GM21367 (cell line): Measurements from ENCODE around the gene COL8A2.

Experiments used
- ATAC-seq: cut with Tn5 transposase; IDR thresholded peaks from one replicate; pipeline ENCODE4 v1.9.1; 2021; ENCODE audit not compliant: unreplicated experiment

Gene COL8A2

DNA sequence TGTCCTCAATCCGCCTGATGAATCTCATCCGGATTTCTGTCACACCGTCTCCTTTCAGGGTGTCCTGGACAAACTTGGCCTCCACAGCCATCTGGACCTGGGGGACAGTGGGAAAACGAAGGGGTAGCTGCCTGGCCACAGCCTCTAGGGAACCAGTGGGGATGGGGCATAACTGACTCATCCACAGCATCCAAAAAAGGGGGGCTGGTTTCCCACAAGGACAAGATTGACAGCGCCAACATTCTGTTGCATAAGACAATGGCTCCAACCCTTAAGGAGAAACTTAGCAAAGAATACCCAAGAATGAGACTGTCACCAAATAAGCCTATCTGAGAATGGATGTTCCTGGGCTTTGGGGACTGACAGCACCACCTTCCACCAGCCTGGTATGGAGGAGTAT, 12.2 kb upstream of the COL8A2 start:
- ATAC-seq: no peak

DNA sequence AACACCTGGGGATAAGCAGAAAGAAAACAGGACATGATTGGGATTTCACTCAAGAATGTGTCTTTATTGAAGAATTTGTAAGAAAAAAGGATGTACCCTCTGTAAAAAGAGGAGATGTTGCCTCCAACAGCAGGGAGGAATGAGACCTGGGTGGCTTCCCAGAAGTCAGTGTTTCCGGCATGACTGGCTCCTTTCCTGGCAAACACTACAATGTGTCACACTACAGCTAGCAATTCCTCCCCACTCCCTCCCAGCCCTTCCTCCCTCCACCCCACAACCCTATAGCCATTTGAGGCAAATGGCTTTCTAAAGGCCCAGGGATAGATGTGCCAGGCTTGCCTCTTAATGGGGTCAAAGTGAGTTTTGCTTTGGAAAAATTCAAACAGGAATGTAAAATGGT, 11.5 kb upstream of the COL8A2 start:
- no peak for ATAC-seq

DNA sequence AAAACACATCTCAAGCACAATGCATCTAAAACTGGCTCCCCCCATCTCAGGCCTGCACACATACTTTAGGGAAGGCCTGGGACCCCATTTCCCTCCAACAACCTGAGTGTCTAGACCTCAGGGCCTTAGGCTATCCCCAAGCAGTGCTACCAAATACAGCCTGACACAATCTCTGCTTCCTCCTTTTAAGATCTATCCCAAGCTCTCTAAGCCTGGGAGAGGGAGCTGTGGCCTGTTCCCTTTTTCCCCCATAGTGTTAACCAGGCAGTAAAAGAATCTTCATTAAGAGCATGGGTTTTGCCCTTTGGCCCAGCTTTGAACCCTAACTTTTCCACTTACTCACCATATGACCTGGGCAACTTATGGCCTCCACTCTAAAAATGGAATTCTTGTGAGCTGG, 10.8 kb upstream of the COL8A2 start:
- no peak for ATAC-seq

DNA sequence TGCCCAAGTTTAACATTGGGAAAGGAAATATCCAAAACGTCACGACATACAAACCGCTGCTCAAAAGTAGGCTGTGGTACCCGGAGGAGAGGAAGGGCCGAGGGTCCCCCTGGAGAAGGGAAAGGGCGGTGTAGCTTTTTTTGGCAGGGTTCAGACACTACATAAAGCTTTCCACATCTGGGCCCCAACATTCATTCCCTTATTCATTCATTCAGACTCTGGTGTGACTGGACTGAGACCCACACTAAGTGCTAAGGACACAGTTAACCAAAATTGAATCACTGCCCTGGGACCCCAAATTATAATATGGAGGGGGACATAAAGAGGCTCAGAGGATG, 10.3 kb upstream of the COL8A2 start:
- no peak for ATAC-seq

DNA sequence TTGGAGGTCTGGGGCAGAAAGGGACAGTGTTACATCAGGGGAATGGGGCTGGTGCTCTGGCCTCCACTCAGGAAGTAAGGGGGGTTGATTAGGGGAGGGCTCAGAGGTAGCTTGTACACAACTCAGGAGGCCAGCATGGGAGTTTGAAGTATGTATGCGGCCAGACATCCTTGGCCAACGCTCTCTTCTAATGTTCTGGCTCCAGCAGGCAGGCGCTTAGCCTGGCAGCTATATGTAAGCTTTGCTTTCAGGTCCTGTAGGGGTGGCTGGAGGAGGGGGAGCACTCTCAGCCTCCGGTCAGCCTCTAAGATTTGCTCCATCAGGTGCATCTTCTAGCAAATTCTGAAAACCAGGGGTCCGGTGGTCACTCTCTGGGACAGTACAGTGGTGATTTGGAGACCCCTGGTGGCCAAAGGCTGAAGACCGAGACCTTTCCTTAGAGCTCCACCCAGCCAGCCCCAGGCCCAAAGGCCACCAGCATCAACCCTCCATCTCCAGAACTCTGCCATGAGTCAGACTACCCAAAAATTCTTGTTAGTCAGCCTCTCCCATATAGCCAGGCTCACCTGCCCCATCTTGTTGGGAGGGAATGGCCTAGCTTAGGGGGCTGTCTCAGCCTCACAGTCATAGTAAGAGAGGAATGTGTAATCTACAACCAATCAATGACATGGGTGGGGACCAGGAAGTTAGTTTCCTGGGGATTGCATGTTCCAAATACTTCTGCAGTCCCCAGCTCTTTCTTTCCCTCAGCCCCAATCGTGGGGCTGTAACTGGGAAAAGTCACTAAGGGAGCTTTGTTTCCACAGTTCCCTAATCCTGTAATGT, 9.7 kb upstream of the COL8A2 start:
- ATAC-seq: no peak

DNA sequence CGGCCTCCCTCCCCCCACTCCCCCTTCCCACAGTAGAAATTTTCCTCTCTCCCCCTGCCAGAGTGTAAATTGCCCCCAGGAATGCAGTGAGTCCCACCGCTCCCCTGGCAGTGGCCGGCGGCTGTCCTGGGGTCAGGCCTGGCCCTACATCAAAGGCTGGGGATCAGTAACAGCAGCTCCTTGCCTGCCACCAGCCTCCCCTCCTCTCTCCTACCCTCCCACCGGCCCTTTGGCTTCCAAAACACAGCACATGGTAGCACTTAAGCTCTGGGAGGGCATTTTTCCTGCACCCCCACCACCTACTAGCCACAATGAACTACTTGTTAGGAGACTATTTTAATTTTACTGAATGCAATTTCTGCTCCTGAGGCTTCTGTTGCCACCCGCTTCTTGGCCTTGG, 9.0 kb upstream of the COL8A2 start:
- ATAC-seq: no peak

DNA sequence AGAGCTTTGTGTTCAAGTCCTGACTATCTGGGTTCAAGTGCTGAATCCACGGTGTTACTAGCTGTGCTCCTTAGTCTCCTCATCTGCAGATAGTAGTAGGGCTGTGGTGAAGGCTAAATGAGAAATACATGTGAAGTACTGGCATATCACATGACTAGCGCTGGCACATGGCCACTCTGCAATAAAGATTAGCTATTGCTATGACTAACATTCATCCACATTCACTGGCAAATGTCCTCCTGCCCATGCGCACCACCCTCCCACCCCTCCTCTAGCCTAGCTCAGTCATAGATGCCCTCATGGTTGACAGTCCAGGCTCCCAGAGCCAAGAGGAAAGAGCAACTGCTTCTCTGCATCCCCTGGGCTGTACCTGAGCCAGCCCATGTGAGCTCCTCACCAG, 8.5 kb upstream of the COL8A2 start:
- no peak for ATAC-seq

DNA sequence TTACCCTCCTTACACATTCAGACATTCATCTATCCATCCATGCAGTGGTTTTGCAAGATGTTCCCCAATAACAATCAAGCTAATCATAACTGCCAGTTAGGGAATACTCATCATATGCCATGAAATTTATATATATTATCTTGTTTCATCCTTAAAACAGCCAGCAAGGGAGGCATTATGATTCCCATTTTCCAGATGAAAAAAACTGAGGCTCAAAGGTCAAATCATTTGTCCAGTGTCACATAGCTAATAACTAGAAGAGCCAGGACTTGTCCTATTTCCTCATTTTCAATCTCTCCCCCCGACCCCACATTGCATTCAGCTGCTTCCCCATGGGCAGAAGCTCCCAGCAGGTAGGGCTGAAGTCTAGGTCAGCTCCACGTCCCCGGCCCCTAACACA, 7.0 kb upstream of the COL8A2 start:
- no peak for ATAC-seq

DNA sequence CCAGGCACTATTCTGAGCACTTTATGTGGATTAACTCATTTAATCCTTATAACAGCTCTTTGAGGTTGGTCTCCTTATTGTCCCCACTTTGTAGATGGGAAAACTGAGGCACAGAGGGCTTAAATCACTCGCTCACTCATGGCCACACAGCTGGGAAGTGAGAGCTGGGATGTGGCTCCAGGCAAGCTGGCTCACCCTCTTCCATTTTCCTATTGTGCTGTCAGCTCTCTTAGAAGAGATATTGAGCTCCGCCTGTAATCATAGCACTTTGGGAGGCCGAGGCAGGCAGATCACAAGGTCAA, 3.8 kb upstream of the COL8A2 start:
- ATAC-seq: no peak

DNA sequence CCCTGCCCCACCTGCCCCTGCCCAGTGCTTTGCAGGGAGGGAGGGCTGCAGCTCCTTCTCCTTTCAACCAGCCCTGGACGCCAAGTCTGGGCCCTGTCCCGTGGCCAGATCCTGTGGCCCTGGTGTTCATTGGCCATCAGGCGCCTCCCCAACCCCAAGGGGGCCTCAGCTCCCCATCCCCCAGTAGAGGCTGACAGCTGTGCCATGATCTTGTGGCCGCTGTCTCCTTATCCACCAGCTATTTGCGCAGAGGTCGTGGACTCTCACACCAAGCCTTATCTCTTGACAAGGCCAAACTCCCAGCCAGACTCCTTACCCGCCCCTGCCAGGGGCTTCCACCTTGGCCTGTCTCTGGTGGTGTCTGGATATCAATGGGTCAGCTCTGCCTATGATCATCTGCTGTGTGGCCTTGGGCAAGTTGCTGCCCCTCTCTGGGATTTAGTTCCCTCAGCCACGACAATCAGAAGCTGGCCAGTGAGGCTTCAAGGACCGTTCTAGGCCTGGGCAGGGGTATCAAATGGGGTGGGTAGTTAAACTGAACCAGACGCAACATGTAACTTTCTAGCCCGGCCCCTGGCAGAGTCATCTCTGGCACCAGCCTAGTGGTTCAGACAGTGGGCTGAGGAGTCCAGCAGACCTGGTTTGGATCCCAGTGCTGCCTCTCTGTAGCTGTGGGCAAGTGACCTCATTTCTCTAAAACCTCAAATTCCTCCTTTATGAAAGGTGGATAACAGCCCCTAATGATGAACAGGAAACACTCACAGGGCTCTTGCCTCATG, 3.3 kb upstream of the COL8A2 start:
- ATAC-seq: no peak

DNA sequence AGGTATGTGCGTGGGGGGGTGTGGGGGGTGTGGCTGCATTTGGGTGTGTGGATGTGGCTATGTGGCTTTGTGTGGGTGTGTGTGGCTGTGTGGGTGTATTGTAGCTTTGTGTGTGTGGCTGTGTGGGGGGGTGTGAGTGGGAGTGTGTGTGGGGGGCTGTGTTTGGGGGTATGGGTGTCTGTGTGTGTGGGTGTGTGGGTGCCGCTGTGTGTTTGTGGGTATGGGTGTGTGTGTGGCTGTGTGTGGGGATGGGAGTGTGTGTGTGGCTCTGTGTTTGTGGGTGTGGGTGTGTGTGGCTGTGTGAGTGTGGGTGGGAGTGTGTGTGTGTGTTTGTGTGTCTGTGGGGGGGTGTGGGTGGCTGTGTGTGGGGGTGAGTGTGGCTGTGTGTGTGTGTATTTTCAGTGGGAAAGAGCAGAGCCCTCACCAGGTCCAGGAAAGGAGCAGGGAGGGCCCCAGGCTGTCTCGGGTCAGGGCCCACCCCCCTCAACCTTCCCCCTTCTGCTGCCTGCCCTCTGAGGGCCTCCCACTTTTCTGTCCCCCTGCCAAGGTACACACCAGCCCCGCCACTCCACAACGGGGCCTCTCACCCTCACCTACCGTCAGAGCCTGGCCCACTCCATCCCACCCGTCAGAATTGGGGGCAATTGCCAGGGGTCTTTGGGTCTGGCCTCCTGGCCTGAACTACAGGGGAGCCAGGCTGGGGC, 1.9 kb upstream of the COL8A2 start:
- ATAC-seq: no peak

DNA sequence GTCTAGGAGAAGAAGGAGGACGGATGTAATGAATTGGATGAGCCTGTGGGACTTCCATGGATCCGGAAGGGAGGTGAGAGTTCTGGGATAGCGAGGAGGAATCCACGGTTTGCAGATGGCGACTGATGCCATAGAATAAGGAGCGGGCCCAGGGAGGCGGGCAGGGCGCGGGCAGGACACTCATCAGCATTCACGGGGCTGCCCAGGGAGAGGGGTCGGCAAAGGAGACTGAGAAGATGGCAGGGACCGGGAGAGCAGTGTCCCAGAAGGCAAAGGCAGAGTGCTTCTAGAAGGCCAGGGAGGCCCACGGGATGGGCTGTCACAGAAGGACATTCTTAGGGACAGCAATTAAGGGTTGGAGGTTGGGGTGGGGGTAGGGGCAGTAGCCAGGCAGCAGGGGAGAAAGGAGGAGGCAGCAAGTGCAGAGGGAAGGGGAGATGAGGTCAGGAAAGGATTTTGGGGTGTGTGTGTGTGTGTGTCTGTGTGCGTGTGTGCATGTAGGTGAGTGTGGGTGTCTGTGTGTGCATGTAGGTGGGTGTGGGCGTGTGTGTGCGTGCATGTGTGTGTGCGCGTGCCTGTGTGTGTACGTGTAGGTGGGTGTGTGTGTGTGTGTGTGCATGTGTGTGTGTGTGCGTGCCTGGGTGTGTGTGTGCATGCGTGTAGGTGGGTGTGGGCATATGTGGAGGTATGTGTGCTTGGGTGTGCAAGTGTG, 1.1 kb upstream of the COL8A2 start:
- ATAC-seq: no peak

DNA sequence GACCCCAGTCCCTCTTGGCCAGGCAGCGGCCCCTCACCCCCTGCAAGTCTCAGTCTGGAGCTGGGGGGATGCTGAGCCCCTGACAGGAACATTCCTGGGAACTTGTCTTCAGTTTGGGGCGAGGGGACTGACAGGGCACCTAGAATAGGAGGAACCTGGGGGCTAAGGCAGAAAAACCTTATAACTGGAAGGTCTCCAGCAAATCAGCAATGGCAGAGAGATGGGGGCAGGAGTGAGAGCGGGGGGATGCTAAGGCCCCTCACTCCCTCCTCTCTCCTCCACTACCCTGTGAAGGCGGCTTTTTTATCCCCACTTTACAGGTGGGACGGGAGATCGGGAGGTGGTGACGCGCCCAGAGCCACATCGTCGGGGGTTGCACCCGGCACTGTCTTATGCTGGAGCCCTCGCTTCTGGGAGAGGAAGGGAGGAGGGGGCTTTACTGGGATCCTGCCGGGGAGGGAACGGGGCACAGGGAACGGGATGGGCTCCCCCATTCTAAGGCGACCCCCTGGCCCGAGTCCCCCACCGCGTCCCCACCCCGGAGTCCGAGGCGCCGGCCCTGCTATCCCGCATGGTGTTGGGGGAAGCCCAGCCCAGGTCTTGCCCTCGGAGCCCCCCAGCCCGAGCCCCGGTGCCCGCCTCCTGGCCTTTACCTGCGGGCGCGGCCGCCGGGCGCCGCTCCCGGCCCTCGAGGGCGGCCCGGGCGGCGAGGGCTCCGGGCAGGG, 456 bp downstream of the COL8A2 start:
- ATAC-seq: no peak

DNA sequence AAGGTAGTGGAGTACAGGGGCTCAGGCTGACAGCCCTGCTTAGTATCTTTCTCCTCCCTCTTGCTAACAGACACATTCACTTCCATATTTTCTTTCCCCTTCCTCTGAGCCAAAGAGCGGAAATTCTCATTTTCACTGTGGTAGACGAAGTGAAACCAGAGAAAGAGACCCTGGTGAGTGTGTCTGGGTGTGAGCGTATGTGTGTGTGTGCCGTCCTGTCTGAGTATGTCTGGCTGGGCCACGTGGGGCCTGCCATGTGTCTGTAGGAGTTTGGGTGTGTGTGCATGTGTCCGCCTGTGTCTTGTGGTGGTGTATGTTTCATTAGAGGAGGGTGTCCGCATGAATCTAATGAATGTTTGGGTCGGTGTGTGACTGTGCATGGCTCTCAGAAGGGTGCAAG, 1.7 kb downstream of the COL8A2 start:
- no peak for ATAC-seq

DNA sequence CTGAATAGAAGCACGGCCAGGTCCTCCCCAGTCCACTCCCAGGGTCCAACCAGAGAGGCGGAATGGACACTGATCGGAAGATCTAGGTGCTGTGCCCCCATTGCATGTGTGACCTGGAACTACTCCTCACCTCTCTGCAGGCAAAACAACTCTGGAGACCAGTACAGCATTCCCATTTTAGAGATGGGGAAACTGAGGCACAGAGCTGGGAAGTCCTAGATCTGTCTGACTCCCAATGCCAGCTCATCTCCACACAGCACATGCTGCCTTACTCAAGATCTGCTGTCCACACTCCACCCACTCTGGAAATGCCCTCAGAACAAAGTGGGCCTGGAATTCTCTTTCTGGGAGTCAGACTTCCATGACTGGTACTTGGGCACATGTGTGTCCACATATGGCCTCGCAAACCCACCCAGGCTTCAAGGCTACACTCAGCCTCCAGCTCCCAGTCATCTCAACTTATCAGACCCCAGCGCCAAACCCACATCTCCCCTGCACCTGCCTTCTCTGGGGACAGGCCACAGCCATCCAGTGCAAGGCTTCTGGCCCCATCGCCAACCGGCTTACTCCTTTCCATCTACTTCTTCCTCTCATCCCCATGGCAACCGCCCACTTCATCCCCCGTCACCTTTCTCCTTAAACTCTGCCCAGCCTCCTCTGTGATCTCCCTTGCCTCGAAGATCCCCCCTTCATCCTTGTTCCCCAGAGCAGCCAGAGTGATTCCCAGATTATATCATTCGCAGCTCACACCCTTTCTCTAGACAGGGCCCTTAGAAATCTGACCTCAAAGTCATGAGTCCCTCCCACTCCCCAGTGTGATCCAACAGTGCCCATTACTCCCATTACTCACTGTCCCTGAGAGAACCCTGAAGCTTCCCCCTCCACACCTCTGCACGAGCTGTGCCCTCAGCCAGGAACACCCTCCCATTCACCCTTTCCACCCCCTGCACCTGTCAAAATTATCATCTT, 2.7 kb downstream of the COL8A2 start:
- no peak for ATAC-seq

DNA sequence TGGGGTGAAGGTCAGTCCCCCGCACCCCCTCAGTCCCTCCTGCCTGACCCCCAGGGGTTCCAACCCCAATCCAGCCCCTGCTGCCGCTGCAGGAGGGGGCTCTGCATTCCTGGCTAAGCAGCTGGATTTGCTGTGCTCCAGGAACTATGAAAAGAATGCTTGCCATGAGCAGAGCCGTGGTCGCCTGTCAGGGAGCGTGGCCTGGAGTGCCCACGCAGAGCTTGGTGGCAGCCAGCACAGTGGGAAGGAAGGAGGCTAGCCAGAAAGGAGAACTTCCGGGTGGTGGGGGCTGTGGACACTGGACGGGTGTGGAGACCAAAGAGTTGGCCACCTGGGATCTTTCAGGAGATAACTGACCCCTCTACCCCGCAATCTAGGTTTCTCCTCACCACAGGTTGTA, 5.6 kb downstream of the COL8A2 start:
- ATAC-seq: no peak

DNA sequence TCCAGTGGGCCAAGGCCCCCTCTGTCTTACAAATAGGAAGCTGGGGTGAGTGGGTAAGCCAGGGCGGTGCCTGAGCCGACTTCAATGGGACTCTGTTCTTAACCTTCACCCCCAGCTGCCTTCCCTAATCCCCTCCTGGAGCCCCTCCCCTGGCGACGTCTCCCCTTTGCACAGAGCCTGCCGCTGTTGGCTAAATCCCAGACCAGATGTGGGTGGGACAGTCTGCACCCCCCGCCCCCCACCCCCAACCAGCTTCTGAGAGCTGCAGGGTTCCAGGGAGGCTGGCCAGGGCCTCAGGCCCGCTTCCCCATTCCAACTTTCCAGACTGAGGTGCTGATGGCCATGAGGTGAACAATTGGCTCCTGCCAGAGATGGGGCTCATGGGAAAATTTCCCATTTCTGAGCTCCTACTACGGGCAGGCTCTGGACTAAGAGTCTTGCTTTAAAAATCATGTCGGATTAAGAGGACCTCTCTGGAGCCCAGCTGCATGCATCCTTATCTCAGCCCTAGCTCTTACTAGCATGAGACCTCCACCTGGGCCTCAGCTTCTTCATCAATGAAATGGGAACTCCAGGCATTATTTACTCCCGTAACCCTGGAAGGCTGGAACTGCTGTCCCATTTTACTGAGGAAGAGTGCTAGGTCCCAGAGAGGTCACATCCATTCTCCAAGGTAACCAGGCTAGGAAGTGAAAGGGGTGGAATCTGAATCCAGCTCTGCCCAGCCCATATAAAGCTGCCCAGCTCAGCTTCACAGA, 6.4 kb downstream of the COL8A2 start:
- ATAC-seq: no peak

DNA sequence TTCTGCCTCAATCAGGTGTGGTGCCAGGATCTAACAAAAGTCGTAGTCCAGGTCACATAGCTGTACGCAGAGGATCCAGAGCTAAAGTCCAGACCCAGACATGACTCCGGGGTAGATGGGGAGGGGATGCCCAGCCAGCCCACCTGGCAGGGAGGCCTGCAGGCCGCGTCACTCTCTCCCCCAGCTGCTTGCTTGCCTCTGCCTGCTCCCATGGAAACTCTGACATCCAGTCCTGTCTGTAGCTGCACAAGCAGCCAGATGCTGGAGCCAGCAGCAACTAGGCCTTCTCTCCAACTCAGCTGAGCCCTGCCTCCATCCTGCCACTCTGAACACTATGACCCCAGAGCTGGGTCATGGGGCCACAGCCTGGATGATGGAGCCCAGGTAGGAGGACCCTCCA, 8.1 kb downstream of the COL8A2 start:
- ATAC-seq: no peak

DNA sequence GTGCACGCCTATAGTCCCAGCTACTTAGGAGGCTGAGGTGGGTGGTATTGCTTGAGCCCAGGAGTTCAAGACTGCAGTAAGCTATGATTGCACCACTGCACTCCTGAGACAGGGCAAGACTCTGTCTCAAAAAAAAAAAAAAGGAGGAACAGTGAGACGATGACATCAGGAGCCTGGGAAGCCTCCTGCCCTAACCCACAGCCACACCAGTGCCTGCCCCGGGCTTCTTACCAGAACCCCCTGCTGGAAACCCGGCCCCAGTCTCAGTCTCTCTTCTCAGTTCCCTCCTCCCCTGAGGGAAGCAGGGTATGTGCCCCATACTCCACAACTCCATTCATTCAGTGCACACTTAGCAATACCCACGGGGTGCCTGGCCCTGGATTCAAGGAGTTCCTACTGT, 9.1 kb downstream of the COL8A2 start:
- ATAC-seq: no peak
